NB4 (cell line): Measurements from ENCODE around the gene PRUNE2.

ENCODE experiments used
- CTCF ChIP-seq: IDR thresholded peaks from one replicate; pipeline ENCODE4 v1.5.1; 2012; ENCODE audit warnings: low read depth, low read length
- POLR2A ChIP-seq: IDR thresholded peaks from 2 replicates; pipeline ENCODE4 v1.6.1; 2011; ENCODE audit warnings: mild to moderate bottlenecking; ENCODE audit not compliant: insufficient read length; ENCODE audit errors: extremely low read depth
- TF ChIP-seq, protein P1 (sequence below): IDR thresholded peaks from 2 replicates; pipeline ENCODE4 v1.6.1; 2011; ENCODE audit warnings: low read depth, low read length

DNA sequence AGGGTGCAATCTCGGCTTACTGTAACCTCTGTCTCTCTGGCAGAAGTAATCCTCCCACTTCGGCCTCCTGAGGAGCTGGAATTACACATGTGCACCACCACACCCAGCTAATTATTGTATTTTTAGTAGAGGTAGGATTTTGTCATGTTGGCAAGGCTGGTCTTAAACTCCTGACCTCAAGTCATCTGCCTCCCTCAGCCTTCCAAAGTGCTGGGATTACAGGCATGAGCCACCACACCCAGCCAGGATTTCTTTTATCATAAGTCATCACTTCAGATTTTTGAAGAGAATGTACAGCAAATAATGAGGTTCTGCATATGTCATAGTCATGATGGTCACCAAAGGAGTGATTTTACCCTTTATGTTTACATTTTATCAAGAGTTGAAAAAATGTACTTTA, 338.8 kb downstream of the PRUNE2 start:
- TF ChIP-seq POLR2A (no peak), CTCF (no peak)
- TF ChIP-seq, protein P1, sequence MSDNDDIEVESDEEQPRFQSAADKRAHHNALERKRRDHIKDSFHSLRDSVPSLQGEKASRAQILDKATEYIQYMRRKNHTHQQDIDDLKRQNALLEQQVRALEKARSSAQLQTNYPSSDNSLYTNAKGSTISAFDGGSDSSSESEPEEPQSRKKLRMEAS = no peak
